LHCN-M2 (cell line): ENCODE data around the gene TTC3. TPM values are rescaled to one million over a fixed set of nuclear protein-coding genes. Genes with fewer than 3 reads are reported as not detected.

Experiments used
- total RNA-seq: library from RNA; depleted of rRNA; stranded (reverse); fragments of >200 nt; gene quantifications from 2 replicates; pipeline ENCODE4 v1.2.3, GENCODE V29; 2014; rRNA removed

Gene TTC3
- total RNA-seq, 1 experiment from 2014 or later: 189 TPM

Other genes starting within 250 kb of the TTC3 start
- gene HLCS, start 106.6 kb upstream of the TTC3 start, total RNA-seq: 30.9 and 34.0 TPM in 2 replicates
- gene RIPPLY3, start 66.6 kb upstream of the TTC3 start, total RNA-seq: not detected in 2 replicates
- 11.1 and 24.1 TPM in 2 replicates for gene PIGP, start 183 bp upstream of the TTC3 start, total RNA-seq
- gene VPS26C, start 194.1 kb downstream of the TTC3 start, total RNA-seq: 52.6 and 72.5 TPM in 2 replicates